T-helper 17 cell (primary cell): ENCODE results near the gene PTGIS. TPM values are rescaled to one million over a fixed set of nuclear protein-coding genes. Genes with fewer than 3 reads are reported as not detected.

Experiments used
- ATAC-seq: fragments of 150-1000 bp; cut with Tn5 transposase; 2 replicates; pipeline ENCODE4 v1.10.0; 2021; ENCODE audit warnings: mild to moderate bottlenecking, moderate library complexity
- DNase-seq, 3 donors: peaks; one replicate each; pipeline versions ENCODE4 v3.0.0 to v3.0.0-alpha.2; 2020 to 2021
- H3K9me3 ChIP-seq: one replicate; pipeline ENCODE4 v1.7.0; 2013; ENCODE audit warnings: low read length, mild to moderate bottlenecking; ENCODE audit not compliant: control insufficient read depth, poor library complexity, severe bottlenecking
- H3K27ac Mint-ChIP-seq: one replicate; pipeline ENCODE4 v1.8.0; 2022; ENCODE audit warnings: mild to moderate bottlenecking, moderate library complexity, mixed read lengths
- H3K27me3 Mint-ChIP-seq: one replicate; pipeline ENCODE4 v1.8.0; 2022; ENCODE audit warnings: mixed read lengths
- H3K36me3 Mint-ChIP-seq: one replicate; pipeline ENCODE4 v1.8.0; 2022; ENCODE audit warnings: low read depth, mixed read lengths
- H3K4me1 Mint-ChIP-seq: one replicate; pipeline ENCODE4 v1.8.0; 2022; ENCODE audit warnings: mild to moderate bottlenecking, mixed read lengths
- H3K4me3 Mint-ChIP-seq: one replicate; pipeline ENCODE4 v1.8.0; 2022; ENCODE audit warnings: mild to moderate bottlenecking, moderate library complexity, mixed read lengths
- total RNA-seq, 4 donors: library from RNA in 2 of 4; stranded (reverse) in 2 of 4; gene quantifications; one replicate each; pipeline ENCODE4 v1.2.3 and lab custom pipeline; 2022 to 2026

The PTGIS gene
- total RNA-seq, 2 donors from 2014 or later = not detected

GRCh38 chr20:49579874-49580812 is 12.2 kb upstream of the PTGIS start:
- Mint-ChIP-seq H3K4me1 (no peaks in the 10 kb centered on the region), H3K27me3 (peaks cover 30% of the 10 kb centered on the region), H3K27ac (no peak overlapping the region), H3K36me3 (no peaks in the 10 kb centered on the region), H3K4me3 (no peak overlapping the region)
- no peak for ATAC-seq
- no peaks in the 10 kb centered on the region for H3K9me3 ChIP-seq
- no peak for DNase-seq

DNA sequence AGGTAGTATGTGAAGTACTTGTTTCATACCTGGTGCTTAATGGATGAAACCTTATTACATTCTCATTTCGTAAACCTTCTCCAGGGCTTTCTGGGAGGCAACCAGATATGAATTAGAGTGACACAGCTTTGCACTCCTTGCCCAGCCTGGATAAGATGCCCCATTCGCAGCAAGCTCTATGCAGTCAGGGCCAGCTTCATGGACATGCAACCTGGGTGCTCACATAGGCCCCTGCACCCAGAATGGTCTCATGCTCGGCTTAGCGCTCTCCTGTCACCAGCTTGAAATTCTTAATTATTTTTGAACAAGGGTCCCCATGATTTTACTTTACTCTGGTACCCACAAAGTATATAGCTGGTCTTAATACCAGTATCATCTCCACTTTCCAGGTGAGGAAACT is 11.3 kb upstream of the PTGIS start:
- no peak overlapping the region for H3K4me3 Mint-ChIP-seq
- H3K4me1 Mint-ChIP-seq = no peaks in the 10 kb centered on the region
- peaks cover 23% of the 10 kb centered on the region for H3K27me3 Mint-ChIP-seq
- ATAC-seq (no peak), DNase-seq (no peak)
- H3K9me3 ChIP-seq = no peaks in the 10 kb centered on the region
- H3K36me3 Mint-ChIP-seq = no peaks in the 10 kb centered on the region
- H3K27ac Mint-ChIP-seq = no peak overlapping the region

DNA sequence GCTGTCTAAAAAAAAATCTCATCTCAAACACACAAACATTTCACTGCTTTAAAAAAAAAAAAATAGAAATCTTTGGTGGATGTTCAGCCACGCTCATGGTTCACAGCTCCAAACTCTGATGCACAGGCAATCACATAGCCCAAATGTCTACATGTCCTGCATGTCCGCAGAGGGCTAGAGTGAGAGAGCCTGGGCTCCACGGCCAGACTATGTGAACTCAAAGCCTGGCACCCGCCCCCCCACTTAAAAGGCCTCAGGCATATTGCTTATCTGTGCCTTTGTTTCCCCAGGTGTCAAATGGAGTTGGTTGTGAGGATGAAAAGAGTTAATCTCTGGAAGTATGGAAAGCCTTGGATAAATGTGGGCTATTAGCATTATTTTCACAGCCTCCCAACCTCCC is 10.5 kb upstream of the PTGIS start:
- no peaks in the 10 kb centered on the region for H3K9me3 ChIP-seq
- ATAC-seq = no peak
- H3K36me3 Mint-ChIP-seq = no peaks in the 10 kb centered on the region
- no peak overlapping the region for H3K27ac Mint-ChIP-seq
- no peak overlapping the region for H3K4me3 Mint-ChIP-seq
- no peak for DNase-seq
- peaks cover 24% of the 10 kb centered on the region for H3K27me3 Mint-ChIP-seq
- H3K4me1 Mint-ChIP-seq = no peaks in the 10 kb centered on the region

- H3K9me3 ChIP-seq = no peaks in the 10 kb centered on the region
- peaks cover 3% of the 10 kb centered on the region for H3K4me1 Mint-ChIP-seq
- no peaks in the 10 kb centered on the region for H3K36me3 Mint-ChIP-seq
- no peak for DNase-seq
- ATAC-seq = no peak
- no peak overlapping the region for H3K27ac Mint-ChIP-seq
- H3K27me3 Mint-ChIP-seq = peaks cover 42% of the 10 kb centered on the region
- H3K4me3 Mint-ChIP-seq = no peak overlapping the region
Measured at GRCh38 chr20:49575551-49576060, 7.7 kb upstream of the PTGIS start.

GRCh38 chr20:49573900-49574416 is 6.0 kb upstream of the PTGIS start:
- peaks cover 51% of the 10 kb centered on the region for H3K27me3 Mint-ChIP-seq
- no peak overlapping the region for H3K4me3 Mint-ChIP-seq
- no peaks in the 10 kb centered on the region for H3K9me3 ChIP-seq
- no peak overlapping the region for H3K27ac Mint-ChIP-seq
- H3K4me1 Mint-ChIP-seq = peaks cover 5% of the 10 kb centered on the region
- ATAC-seq (no peak), DNase-seq (no peak)
- H3K36me3 Mint-ChIP-seq = peaks cover 6% of the 10 kb centered on the region

- no peak overlapping the region for H3K27ac Mint-ChIP-seq
- DNase-seq = no peak
- H3K27me3 Mint-ChIP-seq = peaks cover 58% of the 10 kb centered on the region
- no peak for ATAC-seq
- H3K4me1 Mint-ChIP-seq = peaks cover 9% of the 10 kb centered on the region
- H3K36me3 Mint-ChIP-seq = peaks cover 8% of the 10 kb centered on the region
- H3K4me3 Mint-ChIP-seq = no peak overlapping the region
- no peaks in the 10 kb centered on the region for H3K9me3 ChIP-seq
Measured at GRCh38 chr20:49572857-49573256, 4.9 kb upstream of the PTGIS start.

DNA sequence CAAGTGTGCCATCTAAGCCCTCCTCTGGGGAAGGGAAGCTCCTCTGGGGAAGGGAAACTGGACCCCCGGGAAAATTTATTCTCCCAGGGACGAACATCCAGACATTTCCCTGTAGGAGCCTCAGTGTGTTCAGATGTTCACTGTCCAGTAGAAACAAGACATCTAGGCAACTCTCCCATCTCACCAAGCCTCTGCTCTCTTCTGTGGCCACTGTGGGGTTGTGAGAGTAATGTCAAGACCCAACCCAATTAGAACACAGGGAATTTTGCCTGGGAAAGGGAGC is 3.6 kb upstream of the PTGIS start:
- peaks cover 8% of the 10 kb centered on the region for H3K36me3 Mint-ChIP-seq
- no peak overlapping the region for H3K4me3 Mint-ChIP-seq
- H3K4me1 Mint-ChIP-seq = peaks cover 9% of the 10 kb centered on the region
- H3K9me3 ChIP-seq = no peaks in the 10 kb centered on the region
- no peak for DNase-seq
- H3K27me3 Mint-ChIP-seq = peaks cover 68% of the 10 kb centered on the region
- no peak overlapping the region for H3K27ac Mint-ChIP-seq
- no peak for ATAC-seq

DNA sequence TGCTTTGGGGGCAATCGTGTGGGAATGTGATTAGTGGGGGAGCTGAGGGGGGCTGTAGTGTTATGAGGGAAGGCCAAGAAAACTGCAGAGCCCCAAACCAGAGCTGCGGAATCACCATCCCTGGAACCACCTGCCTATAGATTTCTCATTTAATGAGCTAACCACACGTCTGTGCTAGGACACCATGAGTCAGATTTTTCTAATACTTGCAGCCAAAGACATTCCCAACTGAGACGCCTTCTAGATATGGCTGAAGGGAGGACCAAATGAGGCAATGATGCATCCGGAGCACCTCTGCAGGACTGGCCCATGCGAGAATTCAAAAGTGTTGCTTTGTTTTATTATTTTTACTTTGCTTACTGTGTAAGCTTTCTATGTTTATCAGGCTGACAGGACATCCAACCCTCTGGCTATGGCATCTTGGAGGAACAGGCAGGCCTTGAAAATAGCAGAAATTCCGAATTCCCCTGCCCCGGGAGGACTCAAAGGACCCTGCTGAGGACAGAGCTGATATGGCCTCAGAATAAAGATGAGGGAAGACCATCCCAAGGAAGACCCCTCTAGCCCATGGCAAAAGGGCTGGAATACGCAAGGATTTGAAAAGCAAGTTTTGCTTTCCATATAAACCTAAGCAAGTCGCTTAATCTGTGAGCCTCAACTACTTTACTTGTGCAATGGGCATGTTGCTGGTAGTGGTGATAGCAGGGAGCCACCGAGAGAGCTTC is 3.1 kb upstream of the PTGIS start:
- H3K36me3 Mint-ChIP-seq = peaks cover 8% of the 10 kb centered on the region
- DNase-seq = no peak

GRCh38 chr20:49570161-49570827 is 2.4 kb upstream of the PTGIS start:
- DNase-seq = no peak
- no peaks in the 10 kb centered on the region for H3K9me3 ChIP-seq
- peaks cover 9% of the 10 kb centered on the region for H3K4me1 Mint-ChIP-seq
- H3K36me3 Mint-ChIP-seq = peaks cover 8% of the 10 kb centered on the region
- no peak for ATAC-seq
- H3K4me3 Mint-ChIP-seq = no peak overlapping the region
- H3K27me3 Mint-ChIP-seq = peaks cover 77% of the 10 kb centered on the region
- no peak overlapping the region for H3K27ac Mint-ChIP-seq

More for the DNA sequence above, 3.1 kb upstream of the PTGIS start:
- no peaks in the 10 kb centered on the region for H3K9me3 ChIP-seq
- Mint-ChIP-seq H3K27me3 (peaks cover 73% of the 10 kb centered on the region), H3K27ac (no peak overlapping the region), H3K4me3 (no peak overlapping the region), H3K4me1 (peaks cover 9% of the 10 kb centered on the region)
- no peak for ATAC-seq

- peak overlapping the region; percentile 45 for H3K4me3 Mint-ChIP-seq
- no peaks in the 10 kb centered on the region for H3K9me3 ChIP-seq
- H3K4me1 Mint-ChIP-seq = peaks cover 9% of the 10 kb centered on the region
- H3K27ac Mint-ChIP-seq = peak overlapping the region; percentile 39
- ATAC-seq (no peak), DNase-seq (no peak)
- peaks cover 8% of the 10 kb centered on the region for H3K36me3 Mint-ChIP-seq
- H3K27me3 Mint-ChIP-seq = peaks cover 77% of the 10 kb centered on the region
Measured at GRCh38 chr20:49569411-49570115, 1.6 kb upstream of the PTGIS start.

DNA sequence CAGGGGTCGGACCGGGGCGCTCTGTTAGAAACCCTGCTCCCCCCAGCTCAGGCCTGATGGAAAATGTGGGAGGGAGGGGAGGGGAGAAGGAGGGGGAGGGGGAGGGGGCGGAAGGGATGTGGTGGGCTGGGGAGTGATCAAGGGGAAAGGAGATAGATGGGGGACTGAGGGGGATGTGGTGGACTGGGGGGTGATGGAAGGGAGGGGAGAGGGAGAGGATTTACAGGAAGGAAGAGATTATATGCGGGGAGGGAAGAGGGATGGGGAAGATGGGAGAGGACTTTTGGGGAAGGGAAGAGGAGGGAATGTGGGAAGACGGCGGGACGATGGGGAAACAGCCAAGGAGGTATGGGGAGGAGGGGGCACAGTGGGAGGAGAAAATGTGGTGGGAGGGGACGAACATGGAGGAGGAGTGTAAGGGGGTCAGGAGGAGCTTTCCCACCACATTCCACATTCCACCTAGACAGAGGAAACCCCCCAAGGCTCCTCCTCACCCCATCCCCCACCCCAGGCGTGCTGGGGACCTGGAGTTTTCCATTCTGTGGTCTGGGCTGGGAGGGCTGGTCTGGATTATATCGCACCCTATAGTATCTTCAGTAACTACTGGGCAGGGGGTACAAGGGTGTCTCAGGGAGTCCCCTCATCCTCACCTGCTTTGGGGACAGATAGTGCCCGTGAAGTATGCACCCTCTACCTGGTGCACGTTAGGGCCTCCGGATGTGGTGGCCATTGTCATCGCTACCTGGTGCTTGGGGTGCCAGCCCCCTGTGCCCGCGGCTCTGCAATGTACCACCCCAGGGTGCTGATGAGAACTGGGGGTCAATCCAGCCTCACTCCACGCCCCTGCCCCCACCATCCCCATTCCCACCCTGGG is 578 bp upstream of the PTGIS start:
- Mint-ChIP-seq H3K27me3 (peaks cover 71% of the 10 kb centered on the region), H3K27ac (no peak overlapping the region), H3K4me1 (peaks cover 9% of the 10 kb centered on the region), H3K36me3 (peaks cover 8% of the 10 kb centered on the region), H3K4me3 (peak overlapping the region; percentile 85)
- DNase-seq (no peak), ATAC-seq (no peak)
- no peaks in the 10 kb centered on the region for H3K9me3 ChIP-seq
